Activated CD4-positive, CD25-positive, alpha-beta regulatory T cell (primary cell): Measurements from ENCODE around the gene SERPINB5.

Experiments
- DNase-seq, 4 experiments: peaks; one replicate each; lab custom pipeline; 2025; lab: John Stamatoyannopoulos, UW

SERPINB5 gene

DNA sequence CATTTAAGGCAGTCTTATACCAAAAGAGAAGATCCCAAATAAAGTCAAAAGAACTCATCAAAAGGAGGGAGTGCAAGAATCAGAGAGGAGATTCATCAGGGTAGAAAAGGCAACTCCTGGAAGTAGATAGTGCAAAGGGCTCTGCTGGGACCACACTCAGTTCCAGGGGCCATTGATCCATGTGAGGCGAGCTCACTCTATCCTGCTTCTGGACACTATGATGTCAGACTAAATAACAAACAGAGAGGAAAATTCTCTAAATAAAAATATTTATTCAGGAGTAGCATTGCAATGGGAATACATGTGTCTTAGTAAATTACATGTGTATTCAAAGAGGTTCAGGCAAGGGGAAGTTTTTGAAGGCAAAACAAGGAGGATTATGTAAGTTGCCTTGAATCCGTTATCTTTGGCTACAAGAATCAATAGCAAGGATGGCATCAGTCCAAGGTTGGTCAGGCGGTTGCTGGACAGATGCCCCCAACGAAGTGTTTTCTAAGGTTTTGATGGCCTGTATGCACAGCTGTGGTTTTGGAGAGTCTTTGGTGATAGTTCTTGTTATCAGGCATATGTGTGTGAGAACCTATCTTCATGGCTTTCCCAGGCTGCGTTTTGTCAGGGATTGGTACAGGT lies 52.2 kb downstream of the SERPINB5 start:
- DNase-seq, result no peak

DNA sequence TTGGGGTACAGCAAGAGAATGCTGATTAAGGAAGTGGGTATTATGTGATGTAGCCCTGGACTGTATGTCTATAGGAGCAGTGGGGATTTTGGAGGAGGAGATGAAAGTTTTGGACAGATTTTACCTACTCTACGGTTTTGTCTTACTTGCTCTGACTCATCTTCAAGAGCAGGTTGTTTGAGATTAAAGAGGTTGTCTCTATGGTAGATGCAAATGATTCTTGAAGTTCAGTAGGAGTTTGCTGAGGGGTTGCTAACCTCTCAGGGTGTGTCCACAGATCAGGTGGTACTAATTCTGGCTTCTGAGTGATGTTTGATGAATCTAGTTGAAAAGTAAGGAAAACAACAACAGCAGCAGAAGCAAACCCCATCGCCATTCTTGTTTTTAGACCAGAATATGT lies 55.7 kb downstream of the SERPINB5 start:
- DNase-seq, result no peak

GRCh38 chr18:63534615-63535014 lies 57.9 kb downstream of the SERPINB5 start:
- no peak for DNase-seq

DNA sequence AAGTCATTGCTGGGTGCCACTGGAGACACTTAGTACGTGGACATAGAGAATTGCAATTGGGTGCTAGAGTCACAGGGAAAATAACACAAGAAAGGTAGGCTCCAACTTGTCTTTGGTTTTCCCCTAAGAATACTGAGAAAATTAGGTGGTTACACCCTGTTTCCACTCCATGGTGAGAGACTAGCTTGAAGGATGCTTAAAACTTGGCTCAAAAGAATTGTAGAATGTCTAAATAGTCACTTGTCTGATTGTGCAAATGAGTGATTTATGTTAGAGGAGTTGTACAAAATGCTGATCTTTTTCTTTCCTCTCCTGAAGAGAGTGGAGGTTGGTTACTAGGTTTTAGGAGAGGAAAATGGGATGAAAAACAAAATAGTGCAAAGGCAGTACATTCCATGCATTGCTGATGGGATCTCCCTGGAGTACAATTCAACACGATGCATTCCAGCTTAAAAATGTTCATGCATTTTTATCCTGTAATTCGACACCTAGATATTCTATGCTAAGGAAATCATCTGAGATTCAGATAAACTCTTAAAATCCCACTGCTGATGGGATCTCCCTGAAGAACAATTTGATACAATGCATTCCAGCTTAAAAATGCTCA lies 63.2 kb downstream of the SERPINB5 start:
- DNase-seq, result no peak

DNA sequence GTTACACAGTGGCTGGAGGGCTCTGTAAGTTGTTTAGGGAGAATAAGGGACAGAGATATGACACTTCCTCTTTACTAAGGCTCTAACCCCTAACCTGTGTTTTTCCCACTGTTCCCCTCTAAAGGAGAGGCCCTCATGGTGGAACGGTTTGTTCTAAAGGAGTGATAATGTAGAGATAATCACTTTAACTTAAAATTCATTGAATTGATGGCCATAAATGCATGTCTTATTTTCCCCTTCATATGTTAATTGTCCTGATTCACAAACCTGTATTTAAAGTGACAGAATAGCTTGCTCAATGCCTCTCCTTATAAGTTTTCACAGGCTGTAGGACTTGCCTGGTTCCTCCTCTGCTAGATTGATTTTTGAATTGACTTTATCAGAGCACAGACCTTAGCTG lies 65.3 kb downstream of the SERPINB5 start, which contains the start of gene SERPINB12:
Gene SERPINB12 (plus strand): TSS at position 301 of the 400 bp plus-strand sequence. CDS start 13,791 bp downstream, outside the sequence.
- no peak for DNase-seq

DNA sequence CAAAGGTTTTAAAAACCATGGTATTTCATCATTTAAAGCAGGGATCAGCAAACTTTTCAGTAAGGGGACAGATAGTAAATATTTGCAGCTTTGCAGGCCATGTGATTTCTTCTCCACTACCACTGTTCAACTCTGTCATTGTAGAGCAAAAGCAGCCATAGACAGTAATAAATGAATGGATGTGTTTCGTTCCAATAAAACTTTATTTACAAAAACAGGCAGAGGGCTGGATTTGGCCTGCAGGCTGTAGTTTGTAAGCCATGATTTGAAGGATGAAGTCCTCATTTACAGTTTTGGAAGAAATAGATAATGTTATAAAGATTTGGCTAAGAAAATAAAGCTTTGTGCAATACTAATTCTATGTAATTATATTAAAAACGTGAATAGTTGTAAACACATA lies 67.3 kb downstream of the SERPINB5 start:
- DNase-seq, result no peak

DNA sequence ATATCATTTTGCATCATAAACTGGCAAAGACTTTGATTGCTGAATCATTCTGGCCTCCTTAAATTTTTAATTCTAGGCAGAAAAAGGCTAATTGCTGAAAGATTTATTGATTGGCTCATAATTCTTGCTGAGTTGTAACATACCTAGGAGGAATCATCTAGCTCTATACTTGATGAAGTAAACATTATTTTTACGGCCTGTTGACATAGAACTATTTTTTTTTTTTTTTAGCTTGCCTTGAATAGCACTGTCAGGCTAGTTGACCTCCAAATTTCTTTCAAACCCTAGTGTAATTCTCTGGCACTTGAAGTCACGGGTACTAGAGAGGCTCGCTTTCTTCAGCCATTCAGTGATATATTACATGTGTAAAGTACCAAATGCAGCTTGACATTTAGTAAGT lies 68.2 kb downstream of the SERPINB5 start:
- DNase-seq, result no peak

GRCh38 chr18:63550068-63550467 lies 73.3 kb downstream of the SERPINB5 start:
- no peak for DNase-seq

GRCh38 chr18:63551769-63552168 lies 75.0 kb downstream of the SERPINB5 start:
- DNase-seq, result no peak

- DNase-seq, result no peak
Measured at GRCh38 chr18:63552581-63552980, 75.8 kb downstream of the SERPINB5 start.

GRCh38 chr18:63553081-63553480 lies 76.3 kb downstream of the SERPINB5 start:
- DNase-seq, result no peak
